ENCODE results near the gene ARHGAP10.
"Not testable (repeated sequence)": the region's sequence is repeated elsewhere in the genome, so short reads cannot be mapped to it uniquely, and the experiment has no call there.

The ARHGAP10 gene

DNA sequence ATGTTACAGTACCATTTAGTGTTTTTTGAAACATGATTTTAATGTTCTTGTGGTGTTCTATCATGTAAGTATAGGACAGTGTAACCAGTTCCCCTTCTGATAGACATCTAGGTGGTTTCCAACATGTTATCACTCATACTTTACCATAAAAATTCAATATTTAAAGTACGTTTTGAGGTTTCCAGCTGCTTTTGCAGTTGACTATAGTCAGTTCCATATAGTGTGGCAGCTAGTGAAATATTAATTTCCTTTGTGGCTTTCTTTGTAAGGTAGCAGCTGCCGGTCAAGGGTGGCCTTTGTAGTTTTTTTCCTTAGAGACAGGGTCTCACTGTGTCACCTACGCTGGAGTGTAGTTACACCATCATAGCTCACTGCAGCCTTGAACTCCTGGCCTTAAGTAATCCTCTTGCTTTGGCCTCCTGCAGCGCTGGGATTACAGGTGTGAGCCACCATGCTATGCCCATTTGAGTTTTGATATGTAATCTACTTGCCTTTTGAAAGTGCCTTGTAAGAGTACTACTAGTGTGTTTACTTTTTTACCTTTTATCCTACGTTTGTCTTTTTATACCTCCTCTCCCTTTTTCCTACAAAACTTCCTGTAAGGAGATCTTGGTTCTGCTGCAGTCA is 63.0 kb downstream of the ARHGAP10 start:
- no peak for DNase-seq

DNA sequence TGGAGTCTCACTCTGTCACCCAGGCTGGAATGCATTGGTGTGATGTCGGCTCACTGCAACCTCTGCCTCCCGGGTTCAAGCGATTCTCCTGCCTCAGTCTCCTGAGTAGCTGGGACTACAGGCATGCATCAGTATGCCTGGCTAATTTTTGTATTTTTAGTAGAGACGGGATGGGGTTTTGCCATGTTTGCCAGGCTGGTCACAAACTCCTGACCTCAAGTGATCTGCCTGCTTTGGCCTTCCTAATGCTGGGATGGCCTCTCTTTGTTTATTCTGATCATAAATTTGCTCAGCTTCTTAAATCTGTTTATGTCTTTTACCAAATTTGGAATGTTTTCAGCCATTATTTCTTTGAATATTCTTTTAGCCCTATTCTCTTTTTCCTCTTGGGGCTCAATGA is 67.2 kb downstream of the ARHGAP10 start:
- not testable (repeated sequence) for DNase-seq

DNA sequence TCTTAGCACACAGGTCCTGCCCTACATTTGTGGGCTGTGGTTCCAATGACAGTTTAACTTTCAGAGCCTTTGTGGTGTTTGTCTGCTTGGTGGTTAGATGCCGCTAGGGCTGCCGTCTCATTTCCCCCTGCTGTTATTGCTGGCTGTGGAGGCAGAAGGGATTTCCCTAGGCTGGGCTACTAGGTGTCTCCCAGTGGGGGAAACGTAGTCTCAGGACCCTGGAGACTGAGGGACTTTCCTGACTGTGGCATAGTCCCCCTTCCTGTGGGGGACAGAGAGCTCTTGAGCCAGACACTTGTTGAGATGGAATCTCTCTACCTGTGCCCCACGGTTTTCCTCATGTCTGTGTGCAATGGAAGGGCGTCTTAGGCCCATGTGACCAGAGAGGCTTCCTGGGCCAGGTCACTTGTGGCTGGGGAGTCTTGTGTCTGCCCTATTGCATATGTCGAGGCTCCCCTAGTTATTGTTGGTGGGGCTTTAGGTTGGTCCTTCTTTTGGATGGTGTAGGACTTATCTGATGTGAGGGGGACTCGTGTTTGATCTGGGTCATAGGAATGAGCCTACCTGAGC is 68.2 kb downstream of the ARHGAP10 start:
- peak; percentile 45 for DNase-seq

DNA sequence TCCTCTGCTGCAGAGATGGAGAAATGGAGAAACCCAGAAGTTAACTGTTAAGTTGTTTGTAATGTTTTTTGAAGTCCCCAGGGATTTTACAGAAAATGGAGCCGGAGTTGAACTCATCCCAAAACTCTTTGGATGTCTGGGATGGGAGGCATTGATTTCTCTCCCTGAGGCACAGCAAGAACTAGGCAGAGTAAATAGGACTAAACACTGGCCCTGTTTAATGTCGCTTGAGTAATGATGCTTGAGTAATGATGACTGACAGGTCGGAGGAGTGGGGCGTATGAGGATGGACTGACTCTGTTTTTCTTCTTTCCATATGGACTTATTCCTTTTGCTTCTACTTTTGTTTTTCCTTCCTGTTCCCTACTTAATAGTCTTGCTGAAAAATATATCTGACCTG is 69.9 kb downstream of the ARHGAP10 start:
- DNase-seq: no peak

DNA sequence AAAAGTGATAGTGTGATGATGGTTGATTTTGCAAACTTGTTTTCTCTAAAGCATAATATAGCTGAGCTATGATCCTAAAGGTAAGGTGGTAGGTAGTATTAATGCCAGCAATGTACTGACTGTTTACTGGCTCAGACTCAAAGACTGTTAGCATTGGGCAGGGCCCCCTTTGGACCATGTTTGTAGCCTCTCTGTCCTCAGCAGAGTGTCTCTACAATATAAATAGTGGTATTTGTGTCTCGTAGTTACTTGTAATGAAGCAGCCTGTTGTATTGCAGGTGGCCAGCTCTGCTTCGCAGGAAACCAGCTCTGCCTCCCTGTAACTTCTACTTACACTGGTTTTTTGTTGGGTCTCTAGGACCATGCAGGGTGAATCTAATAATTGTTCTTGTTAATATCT is 70.5 kb downstream of the ARHGAP10 start:
- no peak for DNase-seq

DNA sequence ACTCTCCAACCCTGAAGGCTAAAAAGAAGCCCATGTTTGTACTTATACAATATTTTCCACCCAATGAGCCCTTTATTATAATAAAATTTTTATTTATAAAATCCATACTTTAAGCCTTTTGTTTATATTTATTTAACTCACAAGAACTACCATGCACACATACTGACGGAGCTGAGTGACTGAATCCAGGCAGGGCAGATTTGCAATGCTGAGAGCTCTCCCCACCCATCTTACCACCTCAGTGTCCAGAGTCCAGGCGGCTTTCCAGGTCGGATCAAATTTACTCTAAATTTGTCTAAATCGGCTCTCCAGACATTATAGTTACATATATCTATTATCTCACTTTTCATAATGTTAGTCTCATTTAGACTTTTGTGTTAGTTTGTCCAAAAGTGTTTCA is 74.1 kb downstream of the ARHGAP10 start:
- no peak for DNase-seq

DNA sequence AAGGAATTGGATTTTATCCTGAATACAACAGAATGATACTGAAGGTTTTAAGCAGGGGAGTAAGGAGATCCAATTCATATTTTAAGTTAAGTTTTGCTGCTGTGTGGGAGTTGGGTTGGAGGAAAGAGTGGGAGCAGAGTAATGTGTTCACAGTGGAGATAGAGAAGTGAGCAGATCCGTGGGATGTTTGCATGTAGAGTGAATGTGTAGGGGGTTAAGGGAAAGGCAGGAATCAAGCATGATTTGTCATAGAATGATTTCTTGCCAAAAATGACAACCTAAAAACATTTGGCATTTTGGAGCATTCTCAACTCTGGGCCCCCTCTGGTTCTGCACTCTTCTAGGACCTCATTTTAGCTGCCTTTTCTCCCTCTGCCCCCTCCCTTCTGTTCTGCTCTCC is 76.6 kb downstream of the ARHGAP10 start:
- DNase-seq: no peak

DNA sequence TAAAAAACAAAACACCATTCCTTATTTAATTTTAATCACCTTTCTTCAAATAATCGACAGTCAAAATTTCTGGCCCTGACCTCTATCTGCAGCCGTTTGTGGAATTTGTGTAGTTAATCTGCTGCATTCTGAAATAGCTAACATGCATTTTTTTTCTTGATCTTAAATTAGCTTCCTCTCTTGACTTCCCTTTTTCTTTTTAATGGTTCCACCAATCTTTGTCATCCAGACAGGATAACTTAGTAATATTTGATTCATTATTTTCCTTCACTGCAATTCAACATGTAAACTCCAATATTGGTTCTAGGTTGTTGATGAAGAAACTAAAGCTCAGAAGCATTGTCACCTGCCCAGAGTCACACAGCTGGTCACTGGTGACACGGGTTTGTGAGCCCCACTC is 77.3 kb downstream of the ARHGAP10 start:
- no peak for DNase-seq

DNA sequence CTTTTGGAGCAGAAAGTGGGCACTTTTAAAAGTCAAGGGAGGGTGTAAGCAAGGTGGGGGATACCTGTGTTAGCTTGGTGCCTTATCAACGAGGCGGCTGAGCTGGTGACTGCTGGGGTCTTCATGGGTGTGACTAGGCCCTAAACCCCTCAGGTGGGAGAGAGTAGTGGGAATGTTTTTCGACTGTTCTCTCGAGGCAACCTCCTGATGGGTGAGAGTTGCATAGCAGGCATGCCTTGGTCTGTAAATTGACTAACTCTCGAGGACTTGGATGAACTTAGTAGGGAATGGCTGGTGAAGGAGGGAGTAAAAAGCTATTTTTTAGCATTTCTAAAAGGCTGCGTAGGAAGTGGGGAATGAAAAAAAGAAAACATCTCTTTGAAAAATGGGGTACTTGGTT is 80.0 kb downstream of the ARHGAP10 start:
- DNase-seq: no peak

DNA sequence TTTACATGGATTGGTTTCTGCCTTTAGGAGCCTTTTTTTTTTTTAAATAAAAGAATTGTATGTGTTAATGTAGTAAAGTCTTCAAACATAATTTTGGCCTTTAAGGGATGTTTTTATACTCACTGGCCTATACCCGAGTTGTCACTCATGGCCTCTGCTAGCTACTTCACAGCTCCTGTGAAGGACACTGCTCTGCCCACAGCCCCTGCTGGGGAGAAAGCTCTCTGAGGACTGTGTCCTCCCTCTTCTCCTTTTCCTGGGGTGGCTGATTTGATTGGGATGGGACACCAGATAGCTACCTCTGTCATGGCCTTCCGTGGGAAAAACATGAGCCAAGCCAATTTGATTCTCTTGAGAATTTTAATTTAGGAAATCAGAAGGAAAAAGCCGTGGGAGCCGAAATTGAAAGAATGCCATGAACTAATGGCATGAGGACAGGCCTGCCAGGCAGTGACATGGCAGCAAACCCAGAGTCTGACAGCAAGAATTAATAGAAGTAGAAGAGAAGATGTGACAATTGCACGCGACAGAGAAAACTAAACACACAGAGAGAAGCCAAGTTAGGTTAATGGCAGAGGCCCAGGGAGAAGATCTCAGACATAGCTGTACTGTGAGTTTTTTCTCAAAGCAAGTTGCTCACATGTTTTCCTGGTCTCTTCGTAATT is 81.4 kb downstream of the ARHGAP10 start:
- DNase-seq: no peak

DNA sequence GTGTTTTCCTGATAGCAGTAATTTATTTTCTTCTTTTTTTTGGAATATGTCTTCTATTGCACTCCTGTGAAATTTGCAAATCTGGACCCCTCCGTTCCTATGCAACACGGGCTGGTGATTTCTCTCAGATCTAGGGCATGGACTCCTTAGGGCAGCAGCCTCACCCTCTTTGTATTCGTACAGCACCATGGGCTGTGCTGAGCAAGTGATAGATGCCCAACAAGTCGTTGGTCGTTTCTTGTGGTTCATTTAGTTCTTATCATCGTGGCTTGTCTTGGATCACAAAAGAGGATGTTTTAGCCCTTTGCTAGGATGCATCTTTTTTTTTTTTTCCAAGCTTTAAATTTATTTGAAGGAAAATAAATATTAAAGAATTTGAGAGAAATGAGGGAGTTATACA is 82.1 kb downstream of the ARHGAP10 start:
- no peak for DNase-seq

DNA sequence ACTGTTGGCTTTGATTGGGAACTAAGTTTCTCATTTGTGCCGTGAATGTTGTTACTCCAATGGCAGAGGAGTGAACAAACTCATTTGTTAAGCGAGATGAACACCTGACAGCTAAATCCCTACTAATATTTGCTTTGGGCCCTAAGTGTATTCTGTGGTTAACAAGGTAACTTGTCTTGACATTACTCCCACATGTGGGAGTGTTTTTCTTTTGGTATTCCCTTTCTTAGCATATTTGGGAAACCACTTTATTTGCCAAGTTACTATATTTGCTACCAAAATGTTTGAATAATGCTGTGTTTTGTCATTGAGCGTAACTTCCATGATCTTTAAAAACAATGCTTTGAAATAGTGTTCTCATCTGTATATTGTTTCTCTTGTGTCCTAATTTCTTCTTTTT is 82.5 kb downstream of the ARHGAP10 start:
- no peak for DNase-seq

DNA sequence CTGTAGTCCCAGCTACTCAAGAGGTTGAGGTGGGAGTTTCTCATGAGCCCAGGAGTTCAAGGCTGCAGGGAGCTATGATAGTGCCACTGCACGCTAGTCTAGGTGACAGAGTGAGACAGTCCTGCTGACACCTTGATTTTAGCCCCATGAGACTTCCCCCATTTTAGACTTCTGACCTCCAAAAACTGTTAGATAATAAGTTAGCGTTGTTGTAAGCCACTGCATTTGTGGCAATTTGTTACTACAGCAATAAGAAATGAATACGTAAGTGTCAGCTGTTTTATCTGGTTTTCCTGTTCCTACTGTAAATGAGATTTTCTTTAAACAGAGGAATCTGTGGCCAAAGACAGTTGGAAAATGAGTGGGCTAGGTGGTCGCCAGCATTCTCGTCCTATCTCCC is 83.9 kb downstream of the ARHGAP10 start:
- DNase-seq: no peak

DNA sequence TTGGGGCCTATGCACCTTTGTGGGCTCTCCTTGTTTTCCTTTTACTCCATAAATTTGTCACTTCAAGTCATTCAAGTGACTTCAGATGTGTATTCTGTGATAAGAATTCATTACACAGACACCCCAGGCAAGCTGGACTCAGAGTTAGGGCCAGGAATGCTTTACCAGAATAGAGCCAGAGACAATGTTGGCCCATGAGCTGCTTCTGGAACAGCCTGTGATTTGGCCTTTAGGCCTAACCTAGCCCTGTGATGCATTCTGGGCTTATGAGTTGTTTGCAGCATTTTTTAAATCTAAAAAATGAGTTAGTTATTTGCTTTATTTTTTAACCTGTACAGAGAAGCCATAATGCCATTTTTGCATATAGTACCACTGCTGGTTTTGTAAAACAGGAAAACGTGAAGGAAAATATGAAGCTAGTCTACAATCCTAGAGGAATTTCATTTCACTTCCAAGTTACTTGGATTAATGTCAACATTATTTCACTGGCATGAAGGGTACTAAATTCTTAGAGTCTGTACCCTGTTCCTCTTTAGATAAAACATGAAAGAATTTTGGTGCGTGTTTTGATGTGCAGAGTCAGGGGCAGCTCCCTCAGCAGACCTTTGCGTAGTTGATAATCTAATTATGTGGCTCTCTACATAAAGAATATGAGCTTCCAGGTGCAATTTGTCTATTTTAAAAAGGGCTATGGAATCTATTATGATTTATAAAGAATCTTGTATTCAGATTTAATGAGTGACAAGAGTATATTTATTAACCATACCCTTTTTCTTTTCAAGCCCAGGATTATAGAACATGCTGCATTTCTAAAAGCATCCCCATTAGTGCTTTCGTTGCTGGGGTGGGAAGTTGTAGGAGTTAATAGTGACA is 84.7 kb downstream of the ARHGAP10 start:
- no peak for DNase-seq

DNA sequence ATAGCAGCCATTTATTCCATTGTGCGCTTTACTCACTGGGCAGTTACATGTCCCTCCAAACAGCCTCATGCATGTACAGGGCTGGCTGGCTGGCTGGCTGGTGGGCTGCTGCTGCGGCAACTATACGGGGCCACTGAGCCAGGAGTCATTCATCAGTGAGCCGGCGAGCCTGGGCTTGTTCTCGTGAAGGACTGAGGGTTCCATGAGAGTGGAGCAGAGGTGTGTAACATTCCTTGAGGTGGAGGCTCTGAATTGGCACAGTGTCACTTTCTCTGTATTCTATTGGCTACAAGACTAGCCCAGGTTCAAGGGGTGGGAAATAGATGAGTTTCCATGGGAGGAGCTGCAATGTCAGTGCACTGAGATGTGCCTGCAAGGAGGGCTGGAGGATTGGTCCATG is 89.1 kb downstream of the ARHGAP10 start:
- DNase-seq: no peak

DNA sequence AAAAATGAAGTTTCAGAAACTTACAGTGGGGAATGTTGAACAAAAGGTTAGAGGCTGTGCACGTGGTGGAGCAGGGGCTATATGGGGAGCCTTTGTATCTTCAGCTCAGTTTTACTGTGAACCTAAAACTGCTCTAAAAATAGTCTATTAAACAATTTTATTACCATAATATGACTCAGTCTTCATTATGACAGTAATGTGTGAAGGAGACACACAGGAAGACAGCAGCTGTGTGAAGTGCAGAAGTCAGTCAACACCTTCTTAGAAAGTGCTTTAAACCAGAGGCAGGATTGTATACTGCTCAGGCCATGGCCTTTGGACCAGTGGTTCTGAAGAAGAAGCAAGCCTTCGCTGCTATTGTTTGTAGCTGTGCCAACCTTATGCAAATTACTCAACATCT is 89.7 kb downstream of the ARHGAP10 start:
- DNase-seq: no peak

DNA sequence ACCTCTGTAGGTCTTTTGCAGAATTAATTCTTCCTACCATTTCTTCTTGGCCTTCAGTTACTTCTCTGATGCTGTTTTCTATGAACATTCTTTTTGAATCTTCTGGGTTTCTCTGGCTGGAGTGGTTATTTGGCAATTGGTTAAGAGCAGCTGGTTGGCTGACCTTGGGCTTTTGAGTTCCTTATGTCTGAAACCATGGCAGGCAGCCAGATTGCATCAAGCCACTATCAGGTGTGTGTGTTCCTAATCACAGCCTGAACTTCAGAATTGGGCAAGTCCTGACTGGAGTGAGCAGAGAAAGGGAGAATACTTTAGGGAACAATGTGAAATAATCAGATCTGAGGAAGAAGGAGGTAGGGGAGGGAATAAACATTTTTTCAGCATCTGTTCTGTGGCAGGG is 90.2 kb downstream of the ARHGAP10 start:
- no peak for DNase-seq

DNA sequence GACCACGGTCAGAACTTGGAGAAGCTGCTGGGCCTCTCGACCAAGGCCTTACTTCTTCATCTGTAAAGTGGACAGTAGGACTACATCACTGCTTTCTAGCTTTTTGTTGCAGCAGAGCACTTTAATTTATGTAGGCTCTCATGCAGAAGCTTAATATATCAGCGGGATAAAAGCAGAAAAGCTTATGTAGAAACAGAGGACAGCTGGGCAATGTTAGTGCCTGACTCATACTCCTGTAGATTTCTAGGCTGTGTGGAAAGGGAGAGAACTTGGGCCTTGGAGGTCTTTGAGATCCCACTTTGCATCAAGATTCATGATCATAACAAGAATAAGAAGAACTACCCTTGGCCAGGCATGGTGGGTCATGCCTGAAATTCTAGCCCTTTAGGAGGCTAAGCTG is 91.2 kb downstream of the ARHGAP10 start:
- DNase-seq: no peak

DNA sequence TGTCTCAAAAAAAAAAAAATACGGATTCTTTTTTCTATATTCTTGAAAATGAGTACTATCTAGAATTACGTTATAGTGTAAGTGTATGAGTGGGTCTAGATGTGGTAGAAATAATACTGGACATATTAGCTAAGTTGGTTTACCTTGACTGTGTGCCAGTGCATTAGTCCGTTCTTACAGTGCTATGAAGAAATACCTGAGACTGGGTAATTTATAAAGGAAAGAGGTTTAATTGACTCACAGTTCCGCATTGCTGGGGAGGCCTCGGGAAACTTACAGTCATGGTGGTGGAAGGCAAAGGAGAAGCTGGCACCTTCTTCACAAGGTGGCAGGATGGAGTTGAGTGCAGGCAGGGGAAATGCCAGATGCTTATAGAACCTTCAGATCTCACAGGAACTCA is 92.4 kb downstream of the ARHGAP10 start:
- no peak for DNase-seq

DNA sequence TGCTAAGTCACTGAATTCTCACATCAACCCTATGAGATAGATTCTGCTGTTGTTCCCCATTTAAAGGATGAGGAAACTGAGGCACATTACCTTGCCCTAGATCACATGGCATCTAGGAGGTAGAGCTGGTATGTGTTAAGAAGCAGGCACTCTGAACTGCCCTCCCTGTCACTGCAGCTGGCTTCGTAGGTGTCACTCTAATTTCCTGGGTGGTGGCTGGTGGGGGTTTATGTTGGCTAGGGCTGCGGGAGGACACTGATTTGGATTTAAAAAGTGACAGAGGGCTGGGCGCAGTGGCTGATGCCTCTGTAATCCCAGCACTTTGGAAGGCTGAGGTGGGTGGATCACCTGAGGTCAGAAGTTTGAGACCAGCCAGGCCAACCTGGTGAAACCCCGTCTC is 93.0 kb downstream of the ARHGAP10 start:
- DNase-seq: no peak

DNA sequence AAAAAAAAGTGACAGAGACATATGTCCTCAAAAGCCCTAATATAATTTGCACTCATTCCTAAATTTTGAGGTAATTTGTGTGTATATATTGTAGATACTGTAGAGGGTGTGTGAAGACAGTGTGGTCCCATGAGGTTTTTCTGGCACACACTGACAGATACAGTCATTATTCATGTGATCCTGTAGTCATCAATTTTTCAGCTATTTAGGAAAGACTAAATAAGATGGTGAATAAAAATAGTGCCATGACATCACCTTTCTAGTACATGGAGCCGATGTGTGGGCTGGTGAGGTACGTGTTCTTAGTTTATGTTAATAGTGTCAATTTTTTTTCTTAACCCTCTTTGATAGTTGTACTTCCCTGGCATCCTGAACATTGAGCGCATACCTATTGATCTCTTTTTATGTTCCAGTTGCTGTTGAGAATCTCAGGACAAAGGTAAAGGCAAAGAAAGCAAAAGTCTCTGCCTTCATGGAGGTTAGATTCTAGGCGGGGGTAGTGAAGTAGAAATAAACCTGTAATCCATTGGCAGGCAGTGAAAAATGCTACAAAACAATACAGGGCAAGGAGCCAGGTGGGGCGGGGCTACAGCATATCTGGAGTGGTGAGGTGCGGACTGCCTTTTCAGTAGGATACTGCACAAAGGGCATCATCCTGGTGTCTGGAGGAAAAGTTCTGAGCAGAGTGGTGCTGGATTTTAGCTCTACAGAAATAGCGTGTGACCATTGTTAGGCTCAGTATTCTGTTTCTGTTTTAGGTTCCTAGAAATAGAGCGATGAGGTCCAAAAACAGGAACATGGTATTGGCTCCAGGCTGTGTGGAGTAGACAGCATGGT is 93.8 kb downstream of the ARHGAP10 start:
- DNase-seq: no peak

DNA sequence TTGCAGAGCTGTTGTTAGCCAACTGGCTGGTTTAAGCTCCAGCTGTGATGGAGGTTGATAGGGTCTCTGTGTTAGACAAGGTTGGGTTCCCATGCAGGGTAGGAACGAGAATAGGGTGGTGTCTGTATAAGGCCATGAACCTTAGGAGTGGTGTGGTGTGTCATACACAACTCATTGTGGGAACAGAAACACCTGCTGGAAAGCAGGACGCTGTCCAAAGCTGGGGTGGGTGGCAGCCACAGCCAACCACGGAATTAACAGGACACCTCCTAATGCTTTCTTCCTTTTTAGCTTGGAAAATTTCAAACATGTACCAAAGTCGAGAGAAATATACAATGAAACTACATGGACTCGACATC is 94.4 kb downstream of the ARHGAP10 start:
- DNase-seq: no peak

All from T-helper 9 cell (primary cell).